NT2/D1 (cell line): ENCODE measurements around the gene BACE2.
"Not testable (repeated sequence)": the region's sequence is repeated elsewhere in the genome, so short reads cannot be mapped to it uniquely, and the experiment has no call there.

Experiments
- DNase-seq: peaks from one replicate; pipeline ENCODE4 v3.0.0-alpha.2; 2011; ENCODE audit warnings: low read depth, low spot score
- H3K27me3 ChIP-seq: 2 replicates; pipeline ENCODE4 v1.6.0; 2011; ENCODE audit warnings: mild to moderate bottlenecking; ENCODE audit not compliant: insufficient read length, insufficient read depth
- H3K36me3 ChIP-seq: 2 replicates; pipeline ENCODE4 v1.6.1; 2011; ENCODE audit warnings: mild to moderate bottlenecking, low read length, mixed read lengths; ENCODE audit not compliant: insufficient read depth, insufficient read length
- H3K4me1 ChIP-seq: 2 replicates; pipeline ENCODE4 v1.5.1; 2011; ENCODE audit not compliant: insufficient read depth, insufficient read length
- H3K4me3 ChIP-seq: 2 replicates; pipeline ENCODE4 v1.5.1; 2011; ENCODE audit warnings: low read depth; ENCODE audit not compliant: insufficient read length
- H3K9ac ChIP-seq: 2 replicates; pipeline ENCODE4 v1.6.0; 2011; ENCODE audit warnings: low read depth; ENCODE audit not compliant: insufficient read length
- H3K9me3 ChIP-seq: 2 replicates; pipeline ENCODE4 v1.5.1; 2011; ENCODE audit warnings: mild to moderate bottlenecking, low read length; ENCODE audit not compliant: insufficient read depth
- SUZ12 ChIP-seq: IDR thresholded peaks from 2 replicates; pipeline ENCODE4 v1.6.1; 2011; ENCODE audit not compliant: insufficient read length, insufficient read depth; ENCODE audit errors: extremely low read depth
- YY1 ChIP-seq: IDR thresholded peaks from 2 replicates; pipeline ENCODE4 v1.6.1; 2011; ENCODE audit not compliant: insufficient read length, insufficient read depth
- ZNF274 ChIP-seq: IDR thresholded peaks from 2 replicates; pipeline ENCODE4 v1.6.1; 2011; ENCODE audit warnings: mild to moderate bottlenecking, low read depth, low read length

The BACE2 gene

DNA sequence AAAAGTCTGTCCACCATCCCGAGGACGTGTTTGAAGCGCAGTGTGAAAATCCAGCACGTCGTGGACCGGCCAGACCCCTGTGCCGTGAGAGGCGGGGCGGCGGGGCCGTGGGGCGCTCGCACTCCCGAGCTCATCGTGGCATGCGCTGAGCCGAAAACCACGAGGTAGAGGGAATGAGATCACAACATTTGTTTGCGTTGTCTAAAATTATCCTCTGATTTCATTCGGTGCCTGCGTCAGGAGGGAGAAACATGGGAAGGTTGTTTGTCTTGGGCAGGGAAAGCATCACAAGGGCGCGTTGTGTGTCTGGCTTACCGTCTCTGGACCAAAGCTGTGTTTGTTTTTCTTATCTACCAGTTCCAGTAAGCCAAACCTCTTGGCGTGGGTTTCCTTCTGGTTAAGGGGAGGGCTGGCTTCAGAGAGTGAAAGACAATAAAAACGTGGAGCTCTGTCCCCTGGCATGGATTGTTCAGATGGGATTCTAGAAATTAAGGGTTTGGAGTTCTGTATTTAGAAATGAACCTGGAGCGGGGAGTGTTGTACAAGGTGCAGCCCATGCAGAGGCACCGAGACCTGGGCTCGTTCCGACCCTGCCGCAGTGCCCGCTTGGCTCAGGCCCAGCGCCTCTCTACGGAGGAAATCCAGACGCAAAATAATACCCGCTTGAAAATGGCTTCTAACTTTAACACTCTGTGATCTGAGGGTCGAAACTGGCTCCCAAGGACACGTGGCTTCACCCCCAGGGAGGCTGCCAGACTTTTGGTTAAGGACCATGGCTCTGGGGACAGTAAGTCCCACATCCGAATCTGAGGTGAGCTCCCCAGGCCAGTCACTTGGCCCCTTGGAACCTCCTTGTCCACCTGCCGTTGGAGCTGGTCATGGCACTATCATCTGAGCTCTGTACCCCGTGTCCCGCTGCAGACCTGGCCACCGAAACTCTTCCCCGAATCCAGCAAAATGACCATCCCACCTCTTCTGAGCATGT lies 79.9 kb downstream of the BACE2 start:
- no peak for TF ChIP-seq SUZ12
- TF ChIP-seq ZNF274, result no peak
- TF ChIP-seq YY1, result no peak
- Histone ChIP-seq H3K4me1 (peaks cover 9% of the 10 kb centered on the region), H3K9ac (no peak overlapping the region), H3K27me3 (no peaks in the 10 kb centered on the region), H3K9me3 (no peaks in the 10 kb centered on the region), H3K4me3 (no peak overlapping the region), H3K36me3 (peaks cover 74% of the 10 kb centered on the region)
- no peak for DNase-seq

DNA sequence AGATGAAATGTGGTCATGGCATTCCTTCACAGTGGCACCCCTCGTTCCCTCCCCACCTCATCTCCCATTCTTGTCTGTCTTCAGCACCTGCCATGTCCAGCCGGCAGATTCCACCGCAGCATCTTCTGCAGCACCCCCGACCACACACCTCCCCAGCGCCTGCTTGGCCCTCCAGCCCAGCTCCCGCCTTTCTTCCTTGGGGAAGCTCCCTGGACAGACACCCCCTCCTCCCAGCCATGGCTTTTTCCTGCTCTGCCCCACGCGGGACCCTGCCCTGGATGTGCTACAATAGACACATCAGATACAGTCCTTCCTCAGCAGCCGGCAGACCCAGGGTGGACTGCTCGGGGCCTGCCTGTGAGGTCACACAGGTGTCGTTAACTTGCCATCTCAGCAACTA lies 81.5 kb downstream of the BACE2 start:
- no peak overlapping the region for H3K9ac ChIP-seq
- no peak for TF ChIP-seq SUZ12
- no peak for TF ChIP-seq YY1
- no peak for TF ChIP-seq ZNF274
- no peak for DNase-seq
- peaks cover 71% of the 10 kb centered on the region for H3K36me3 ChIP-seq
- no peaks in the 10 kb centered on the region for H3K27me3 ChIP-seq
- peaks cover 8% of the 10 kb centered on the region for H3K4me1 ChIP-seq
- no peak overlapping the region for H3K4me3 ChIP-seq
- H3K9me3 ChIP-seq, result peaks cover 11% of the 10 kb centered on the region; the same call in 1 of the 2 replicates

DNA sequence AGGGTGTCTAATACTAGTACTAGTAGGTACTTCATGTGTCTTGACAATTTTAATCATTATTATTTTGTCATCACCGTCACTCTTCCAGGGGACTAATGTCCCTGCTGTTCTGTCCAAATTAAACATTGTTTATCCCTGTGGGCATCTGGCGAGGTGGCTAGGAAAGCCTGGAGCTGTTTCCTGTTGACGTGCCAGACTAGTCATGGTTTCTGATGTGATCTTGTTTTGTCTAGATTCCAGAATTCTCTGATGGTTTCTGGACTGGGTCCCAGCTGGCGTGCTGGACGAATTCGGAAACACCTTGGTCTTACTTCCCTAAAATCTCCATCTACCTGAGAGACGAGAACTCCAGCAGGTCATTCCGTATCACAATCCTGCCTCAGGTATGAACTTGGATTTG lies 82.6 kb downstream of the BACE2 start:
- peaks cover 3% of the 10 kb centered on the region for H3K4me1 ChIP-seq
- no peak overlapping the region for H3K9ac ChIP-seq
- DNase-seq, result no peak
- H3K27me3 ChIP-seq, result no peaks in the 10 kb centered on the region
- TF ChIP-seq YY1 (no peak), SUZ12 (no peak), ZNF274 (no peak)
- peaks cover 75% of the 10 kb centered on the region for H3K36me3 ChIP-seq
- peaks cover 12% of the 10 kb centered on the region; the same call in 1 of the 2 replicates for H3K9me3 ChIP-seq
- H3K4me3 ChIP-seq, result no peak overlapping the region

DNA sequence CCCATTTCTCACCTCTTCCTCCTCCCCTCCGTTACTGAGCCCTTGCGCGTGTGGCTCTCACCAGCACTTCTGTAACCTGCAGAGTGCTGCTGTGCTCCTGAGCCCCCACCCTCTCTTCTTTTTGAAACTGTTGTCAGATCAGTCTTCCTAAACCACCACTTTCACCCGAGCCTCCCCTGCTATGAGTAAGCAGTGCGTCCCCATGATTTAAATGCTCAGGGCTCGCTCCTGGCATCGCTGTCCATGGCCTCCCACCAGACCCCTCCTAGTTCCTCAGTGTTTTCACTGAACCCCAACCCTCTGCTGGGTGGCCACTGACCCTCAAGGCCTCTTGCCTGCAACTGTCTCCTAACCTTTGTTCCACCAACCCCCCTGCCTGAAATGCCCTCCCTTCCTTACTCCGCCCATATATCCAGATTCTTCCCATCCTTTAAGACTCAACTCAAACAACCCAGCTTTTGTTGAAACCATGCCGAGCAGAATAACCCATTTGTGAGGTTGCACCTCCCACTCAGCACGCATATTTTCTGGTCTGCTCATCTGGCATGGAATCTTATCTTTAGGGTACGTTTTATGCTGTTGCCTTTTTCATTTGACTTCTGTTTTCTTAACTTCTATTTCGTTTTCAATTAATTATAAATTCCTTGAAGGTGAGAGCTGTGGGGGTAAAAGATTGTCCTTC lies 84.1 kb downstream of the BACE2 start:
- no peak for DNase-seq
- no peaks in the 10 kb centered on the region for H3K4me1 ChIP-seq

DNA sequence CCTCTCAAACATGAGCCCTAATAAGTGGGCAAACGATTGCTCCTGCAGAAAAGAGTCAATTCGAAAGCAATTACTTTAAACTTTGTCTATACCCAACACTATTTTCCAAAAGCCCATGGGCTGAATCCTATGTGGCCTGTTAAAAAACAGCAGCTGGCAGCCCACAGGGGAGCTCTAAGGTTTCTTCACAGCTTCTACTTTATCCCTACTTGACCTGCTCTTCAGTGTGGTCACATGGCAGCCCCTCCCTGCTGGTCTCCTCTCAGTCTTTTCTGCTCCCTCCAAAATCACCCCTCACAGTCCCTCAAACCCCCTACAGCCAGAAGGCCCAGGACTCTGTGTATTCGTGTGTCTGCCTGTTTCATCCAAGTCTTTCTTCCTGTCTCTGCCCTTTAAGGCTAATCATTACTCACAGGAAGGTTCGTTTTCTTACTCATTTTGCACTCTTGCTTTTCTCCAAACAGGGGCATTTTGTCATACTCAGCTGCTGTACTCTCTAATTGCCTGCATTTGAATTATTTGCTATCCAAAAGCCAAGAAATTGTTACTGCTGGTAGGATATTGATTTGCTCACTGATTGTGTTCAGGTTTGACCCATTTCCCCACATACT lies 86.2 kb downstream of the BACE2 start:
- Histone ChIP-seq H3K4me1 (no peaks in the 10 kb centered on the region), H3K36me3 (peaks cover 63% of the 10 kb centered on the region), H3K9ac (no peak overlapping the region), H3K27me3 (no peaks in the 10 kb centered on the region), H3K9me3 (peaks cover 12% of the 10 kb centered on the region; the same call in 1 of the 2 replicates), H3K4me3 (no peak overlapping the region)
- TF ChIP-seq YY1, result no peak
- TF ChIP-seq SUZ12, result no peak
- no peak for TF ChIP-seq ZNF274
- no peak for DNase-seq

More for the DNA sequence above, 84.1 kb downstream of the BACE2 start:
- Histone ChIP-seq H3K9me3 (peaks cover 12% of the 10 kb centered on the region; the same call in 1 of the 2 replicates), H3K27me3 (no peaks in the 10 kb centered on the region), H3K9ac (no peak overlapping the region), H3K36me3 (peaks cover 70% of the 10 kb centered on the region), H3K4me3 (no peak overlapping the region)
- no peak for TF ChIP-seq SUZ12
- no peak for TF ChIP-seq ZNF274
- no peak for TF ChIP-seq YY1

DNA sequence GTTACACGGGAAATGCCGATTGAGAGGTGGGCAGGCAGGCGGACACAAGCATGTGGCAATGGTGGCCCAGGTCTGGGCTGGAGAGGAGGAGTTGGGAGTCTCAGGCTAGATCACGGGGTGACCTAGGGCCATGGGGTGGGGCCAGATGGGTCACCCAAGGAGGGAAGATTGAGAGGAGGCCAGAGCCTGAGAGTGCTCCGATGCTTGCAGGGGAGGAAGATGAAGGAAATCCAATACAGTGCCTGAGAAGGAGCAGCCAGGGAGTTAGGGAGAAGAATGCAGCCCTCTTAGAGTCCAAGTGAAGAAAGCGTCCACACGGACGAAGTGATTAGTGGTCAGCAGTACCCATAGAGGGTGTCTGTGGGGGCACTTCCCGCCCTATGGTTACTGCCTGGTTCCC lies 87.2 kb downstream of the BACE2 start:
- H3K9me3 ChIP-seq, result peaks cover 12% of the 10 kb centered on the region; the same call in 1 of the 2 replicates
- H3K4me3 ChIP-seq, result no peak overlapping the region
- no peak overlapping the region for H3K9ac ChIP-seq
- TF ChIP-seq SUZ12 (no peak), YY1 (no peak), ZNF274 (no peak)
- no peaks in the 10 kb centered on the region for H3K27me3 ChIP-seq
- H3K4me1 ChIP-seq, result no peaks in the 10 kb centered on the region
- DNase-seq, result no peak
- H3K36me3 ChIP-seq, result peaks cover 56% of the 10 kb centered on the region

DNA sequence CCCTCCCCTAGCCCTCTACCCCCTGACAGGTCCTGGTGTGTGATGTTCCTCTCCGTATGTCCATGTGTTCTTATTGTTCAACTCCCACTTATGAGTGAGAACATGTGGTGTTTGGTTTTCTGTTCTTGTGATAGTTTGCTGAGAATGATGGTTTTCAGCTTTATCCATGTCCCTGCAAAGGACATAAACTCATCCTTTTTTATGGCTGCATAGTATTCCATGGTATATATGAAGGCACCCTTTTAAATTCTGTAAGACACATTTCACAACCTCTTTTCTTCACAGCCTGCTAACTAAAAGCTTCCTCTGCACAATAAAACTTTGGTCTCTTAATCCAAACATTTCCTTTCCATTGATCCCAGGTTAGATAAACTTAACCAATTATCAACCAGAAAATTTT lies 88.3 kb downstream of the BACE2 start:
- not testable (repeated sequence) for H3K4me3 ChIP-seq, H3K27me3 ChIP-seq, DNase-seq, H3K9ac ChIP-seq, H3K4me1 ChIP-seq
- Histone ChIP-seq H3K36me3 (peaks cover 51% of the 10 kb centered on the region), H3K9me3 (peaks cover 12% of the 10 kb centered on the region; the same call in 1 of the 2 replicates)
